ENCODE data around the gene CFAP65.

The CFAP65 gene

DNA sequence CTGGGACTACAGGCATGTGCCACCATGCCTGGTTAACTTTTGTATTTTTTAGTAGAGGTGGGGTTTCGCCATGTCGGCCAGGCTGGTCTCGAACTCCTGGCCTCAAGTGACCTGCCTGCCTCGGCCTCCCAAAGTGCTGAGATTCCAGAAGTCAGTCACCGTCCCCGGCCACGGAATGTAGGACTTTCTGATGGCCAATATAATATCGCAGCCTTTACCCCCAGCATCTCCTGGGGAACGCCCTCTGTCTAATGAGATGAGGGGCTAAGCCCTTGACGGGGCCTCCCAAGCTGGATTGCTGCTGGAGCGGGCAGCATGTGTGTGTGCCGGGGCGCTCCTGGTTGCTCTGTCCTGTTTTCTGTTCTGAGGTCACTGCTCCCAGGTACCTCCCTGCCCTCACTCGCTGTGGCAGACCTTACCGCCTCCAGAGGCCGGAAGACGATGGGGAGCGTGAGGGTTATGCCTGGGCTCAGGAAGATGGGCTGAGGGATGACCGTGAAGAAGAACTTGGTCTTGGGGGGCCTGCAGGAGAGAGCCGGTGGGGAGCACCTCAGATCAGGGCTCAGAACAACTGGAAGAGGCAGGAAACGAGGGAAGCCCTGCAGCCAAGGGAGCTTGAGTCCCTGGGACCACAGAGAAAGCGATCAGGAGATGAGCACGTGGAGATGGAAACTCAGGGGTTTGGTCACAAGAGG lies 9.1 kb downstream of the CFAP65 start:
- no peak for DNase-seq (ENCODE audit: extremely low read depth in 1 of 2, low read depth in 1 of 2)

- DNase-seq (ENCODE audit: extremely low read depth in 1 of 2, low read depth in 1 of 2) = no peak
Measured at GRCh38 chr2:219031005-219031738, 10.1 kb downstream of the CFAP65 start.

- DNase-seq (ENCODE audit: extremely low read depth in 1 of 2, low read depth in 1 of 2) = no peak
Measured at GRCh38 chr2:219030177-219030940, 11.0 kb downstream of the CFAP65 start.

- peak; percentile 28 to 61 for DNase-seq (ENCODE audit: extremely low read depth in 1 of 2, low read depth in 1 of 2)
Measured at GRCh38 chr2:219029829-219030165, 11.5 kb downstream of the CFAP65 start.

DNA sequence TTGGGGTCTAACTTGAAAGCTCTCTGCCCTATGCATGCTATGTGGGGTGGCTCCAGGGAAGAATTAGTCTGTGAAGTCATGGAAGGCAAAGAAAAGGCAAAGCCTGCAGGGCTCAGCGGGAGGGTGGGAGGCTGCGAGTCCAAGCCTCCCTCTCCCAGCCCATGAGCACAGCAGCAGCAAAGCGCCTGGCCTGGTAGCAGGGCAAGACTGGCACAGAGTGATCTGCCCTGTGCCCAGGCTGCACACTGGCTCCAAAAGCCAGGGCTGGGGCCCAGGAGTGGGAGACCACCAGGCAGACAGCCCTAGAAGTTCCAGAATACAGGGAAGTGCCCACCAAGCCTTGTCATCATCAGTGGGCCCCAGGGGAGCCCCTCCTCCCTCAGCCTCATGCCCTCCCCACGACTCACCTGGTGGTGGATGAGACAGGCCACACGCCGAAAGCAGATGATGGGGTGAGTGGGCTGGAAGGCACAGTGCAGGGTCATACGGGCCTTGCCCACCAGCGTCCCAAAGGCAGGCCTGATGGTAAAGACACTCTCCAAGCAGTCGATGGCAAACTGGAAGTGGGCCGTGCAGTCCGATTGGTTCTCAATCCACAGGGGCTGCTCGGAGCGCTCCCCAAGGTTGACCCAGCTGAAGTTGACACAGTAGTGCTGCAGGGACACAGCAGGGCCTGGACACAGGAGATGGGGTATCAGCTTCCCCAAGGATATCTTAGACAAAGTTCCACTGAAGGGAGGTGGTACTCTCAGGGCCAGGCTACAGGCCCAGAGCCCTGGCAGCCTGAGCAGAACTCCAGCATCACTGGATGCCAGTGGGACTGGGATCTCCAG lies 12.1 kb downstream of the CFAP65 start:
- no peak for DNase-seq (ENCODE audit: extremely low read depth in 1 of 2, low read depth in 1 of 2)

- DNase-seq (ENCODE audit: extremely low read depth in 1 of 2, low read depth in 1 of 2) = no peak
Measured at GRCh38 chr2:219028141-219028540, 13.2 kb downstream of the CFAP65 start.

- DNase-seq (ENCODE audit: extremely low read depth in 1 of 2, low read depth in 1 of 2) = no peak
Measured at GRCh38 chr2:219027511-219028055, 13.7 kb downstream of the CFAP65 start.

GRCh38 chr2:219026946-219027345 lies 14.4 kb downstream of the CFAP65 start:
- no peak for DNase-seq (ENCODE audit: extremely low read depth in 1 of 2, low read depth in 1 of 2)

- no peak for DNase-seq (ENCODE audit: extremely low read depth in 1 of 2, low read depth in 1 of 2)
Measured at GRCh38 chr2:219025637-219026585, 15.4 kb downstream of the CFAP65 start.

DNA sequence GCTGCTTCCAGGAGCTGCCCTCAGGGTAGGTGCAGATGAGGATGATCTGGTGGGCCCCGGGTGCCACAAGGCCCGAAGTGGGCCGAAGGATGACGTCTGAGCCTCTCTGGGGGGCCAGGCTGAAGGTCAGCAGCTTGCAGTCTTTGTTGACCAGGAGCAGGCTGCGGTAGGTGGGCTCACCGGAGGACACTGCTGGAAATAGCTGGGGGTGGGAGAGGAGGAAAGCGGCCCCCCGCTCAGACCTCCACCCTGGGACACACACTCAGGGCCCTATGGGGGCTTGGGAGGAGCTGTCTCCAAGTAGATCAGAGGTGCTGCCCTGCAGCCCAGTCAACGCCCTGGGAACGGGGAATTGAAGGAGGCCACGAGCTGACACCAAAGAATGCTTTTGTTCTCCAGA lies 17.3 kb downstream of the CFAP65 start:
- no peak for DNase-seq (ENCODE audit: extremely low read depth in 1 of 2, low read depth in 1 of 2)

DNA sequence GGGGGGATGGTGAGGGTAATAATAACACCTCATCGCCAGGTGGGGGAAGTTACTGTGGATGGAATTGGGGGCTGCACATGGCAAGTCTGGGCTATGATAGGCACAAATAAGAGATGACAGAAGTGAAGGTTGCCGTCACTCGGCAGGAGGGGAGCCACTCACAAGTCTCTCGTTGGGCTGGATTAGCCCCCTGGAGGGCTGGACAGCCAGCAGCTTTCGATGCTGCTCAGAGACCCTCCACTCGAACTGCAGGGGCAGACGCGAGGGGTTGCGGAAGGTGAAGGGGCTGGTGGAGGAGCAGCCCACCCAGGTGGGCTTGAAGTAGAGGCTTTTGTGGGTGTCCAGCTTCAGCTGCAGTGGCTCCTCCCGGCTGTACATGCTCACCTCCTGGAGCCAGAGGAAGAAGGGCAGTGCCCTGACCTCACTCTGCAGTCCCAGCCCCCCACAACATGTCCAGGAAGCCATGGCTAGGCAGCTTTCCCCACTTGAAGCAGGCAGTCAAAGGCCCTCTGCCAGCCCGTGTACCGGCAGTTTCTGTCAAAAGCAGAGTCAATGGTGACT lies 18.2 kb downstream of the CFAP65 start:
- DNase-seq (ENCODE audit: extremely low read depth in 1 of 2, low read depth in 1 of 2) = no peak

GRCh38 chr2:219022616-219023015 lies 18.7 kb downstream of the CFAP65 start:
- no peak for DNase-seq (ENCODE audit: extremely low read depth in 1 of 2, low read depth in 1 of 2)

DNA sequence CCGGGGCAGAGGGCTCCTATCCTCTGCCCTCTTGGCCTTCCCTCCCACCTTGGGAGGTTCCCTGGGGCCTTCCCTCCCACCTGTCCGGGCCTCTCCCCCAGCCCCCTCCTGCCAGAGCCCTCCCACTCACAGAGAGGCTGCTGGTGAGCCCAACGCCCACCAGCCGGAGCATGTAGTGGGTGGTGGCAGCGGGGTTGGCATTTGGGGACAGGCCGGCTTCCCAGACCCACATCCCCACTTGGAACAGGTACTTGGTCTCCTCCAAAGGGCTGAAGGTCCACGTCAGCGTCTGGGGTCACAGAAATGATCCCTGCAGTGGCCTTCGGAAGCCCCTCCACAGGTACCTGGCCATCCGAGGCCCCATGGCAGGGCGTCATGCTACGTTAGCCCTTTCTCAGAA lies 19.3 kb downstream of the CFAP65 start:
- no peak for DNase-seq (ENCODE audit: extremely low read depth in 1 of 2, low read depth in 1 of 2)

- no peak for DNase-seq (ENCODE audit: extremely low read depth in 1 of 2, low read depth in 1 of 2)
Measured at GRCh38 chr2:219021591-219021990, 19.7 kb downstream of the CFAP65 start.

DNA sequence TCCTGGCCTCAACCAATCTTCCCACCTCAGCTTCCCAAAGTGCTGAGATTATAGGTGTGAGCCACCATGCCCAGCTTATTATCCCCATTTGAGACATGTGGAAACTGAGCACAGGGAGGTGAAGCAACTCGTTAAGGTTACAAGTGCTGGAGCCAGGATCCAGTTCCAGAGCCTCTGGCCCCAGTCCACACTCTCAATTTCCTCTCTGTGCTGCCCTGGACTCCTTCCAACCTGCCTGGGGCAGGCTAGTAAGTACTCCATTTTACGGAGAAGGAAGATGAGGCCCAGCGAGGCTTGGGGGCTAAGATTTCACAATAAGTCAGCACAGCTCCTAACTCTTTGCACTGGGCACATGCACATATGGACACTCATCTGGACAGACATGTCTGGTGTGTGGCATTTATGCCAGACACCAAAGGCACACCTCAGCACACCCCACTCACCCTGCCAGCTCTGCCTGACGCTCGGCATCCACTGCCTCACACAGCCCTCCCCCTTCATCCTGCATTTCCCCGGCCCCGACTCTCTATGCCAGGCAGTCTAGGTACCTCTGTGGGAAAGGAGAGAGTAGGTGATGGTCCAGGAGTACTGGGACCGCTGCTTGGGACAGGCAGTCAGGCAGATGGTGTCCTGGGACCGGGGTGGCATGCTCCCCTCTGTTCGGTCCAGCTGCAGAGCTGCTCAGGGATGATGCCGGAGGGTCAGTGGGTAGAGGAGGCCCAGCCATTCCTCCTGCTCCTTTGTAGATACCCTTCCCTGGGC lies 20.5 kb downstream of the CFAP65 start:
- DNase-seq (ENCODE audit: extremely low read depth in 1 of 2, low read depth in 1 of 2) = no peak

DNA sequence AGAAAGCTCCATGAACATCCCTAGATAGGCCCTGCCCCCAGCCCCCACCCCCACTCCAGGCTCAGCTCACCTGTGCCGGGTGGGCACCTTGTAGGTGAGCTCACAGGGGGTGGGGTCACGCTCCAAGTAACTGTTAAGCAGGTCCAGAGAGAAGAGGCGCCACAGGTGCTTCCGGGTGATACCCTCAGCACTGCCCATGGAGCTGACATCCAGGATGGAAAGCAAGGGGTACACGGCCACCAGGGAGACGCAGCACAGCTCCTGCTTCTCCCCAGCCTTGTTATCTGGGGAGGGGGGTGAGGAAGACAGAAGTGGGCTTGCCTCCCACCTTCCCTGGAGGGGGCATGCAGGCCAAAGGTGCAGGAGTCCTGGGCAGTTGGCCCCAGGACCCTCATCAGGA lies 21.9 kb downstream of the CFAP65 start:
- DNase-seq (ENCODE audit: extremely low read depth in 1 of 2, low read depth in 1 of 2) = no peak

DNA sequence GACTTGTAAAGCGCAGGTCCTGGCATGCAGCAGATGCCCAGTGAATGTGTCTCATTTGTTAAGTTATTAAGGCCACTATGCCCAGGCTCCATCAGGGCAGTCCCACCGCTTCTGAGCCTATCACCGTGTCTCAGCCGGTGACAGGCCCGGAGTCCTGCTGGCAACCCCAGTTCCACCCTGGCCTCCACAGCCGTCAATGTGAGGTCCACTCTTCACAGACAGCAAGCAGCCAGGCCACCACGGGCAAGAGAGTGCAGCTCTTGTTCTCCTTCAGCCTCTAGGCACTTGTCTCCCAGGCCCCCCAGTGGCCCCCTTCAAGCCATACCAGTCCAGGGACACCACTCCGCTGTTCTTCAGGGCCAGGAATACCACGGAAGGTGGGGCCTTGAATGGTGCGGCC lies 22.6 kb downstream of the CFAP65 start:
- no peak for DNase-seq (ENCODE audit: extremely low read depth in 1 of 2, low read depth in 1 of 2)

GRCh38 chr2:219018286-219018685 lies 23.0 kb downstream of the CFAP65 start:
- no peak for DNase-seq (ENCODE audit: extremely low read depth in 1 of 2, low read depth in 1 of 2)
